A673 (cell line): ENCODE measurements around the gene TENT5A. TPM values are rescaled to one million over a fixed set of nuclear protein-coding genes. Genes with fewer than 3 reads are reported as not detected.

ENCODE experiments used
- BruUV-seq: library from RNA; stranded (reverse); fragments of 400-500 nt; replicated peaks from 2 replicates; lab custom pipeline; 2021; lab: Mats Ljungman, UMichigan
- CTCF ChIA-PET: fragments of 300-600 bp; sonication (Branson Sonifier 250); formaldehyde crosslinking; loops from one replicate; lab custom pipeline; 2022; ENCODE audit warnings: antibody characterized with exemption; lab: Charles Lee
- POLR2A ChIA-PET: fragments of 300-600 bp; sonication (Branson Sonifier 250); formaldehyde crosslinking; loops from one replicate; lab custom pipeline; 2022; ENCODE audit warnings: antibody characterized with exemption; ENCODE audit not compliant: low non-redundant PET; lab: Charles Lee
- DNase-seq: peaks from one replicate; pipeline ENCODE4 v3.0.0-alpha.2; 2015; ENCODE audit warnings: low spot score
- H3K27ac ChIP-seq: fragments of 200-600 bp; sonication (generic); 2 replicates; pipeline ENCODE4 v1.5.1; 2016; ENCODE audit warnings: mixed run types, low read depth, mild to moderate bottlenecking, mixed read lengths, antibody characterized with exemption, low read length; ENCODE audit not compliant: poor library complexity, severe bottlenecking
- H3K27me3 ChIP-seq: fragments of 200-600 bp; sonication (generic); replicated peaks from 2 replicates; pipeline ENCODE4 v1.6.1; 2017; ENCODE audit warnings: mixed run types, low read depth, mild to moderate bottlenecking, mixed read lengths, antibody characterized with exemption, low read length; ENCODE audit not compliant: insufficient read depth, poor library complexity
- H3K36me3 ChIP-seq: fragments of 200-600 bp; sonication (generic); 2 replicates; pipeline ENCODE4 v1.6.1; 2016; ENCODE audit warnings: mixed run types, mild to moderate bottlenecking, mixed read lengths, antibody characterized with exemption, low read length; ENCODE audit not compliant: insufficient read depth, poor library complexity, severe bottlenecking
- H3K4me1 ChIP-seq: fragments of 200-600 bp; sonication (generic); 2 replicates; pipeline ENCODE4 v1.6.1; 2017; ENCODE audit warnings: mixed run types, mild to moderate bottlenecking, mixed read lengths, antibody characterized with exemption, low read length; ENCODE audit not compliant: insufficient read depth, poor library complexity, severe bottlenecking
- H3K4me3 ChIP-seq: fragments of 200-600 bp; sonication (generic); 2 replicates; pipeline ENCODE4 v1.5.1; 2016; ENCODE audit warnings: low read depth, mixed run types, mild to moderate bottlenecking, mixed read lengths, low read length; ENCODE audit not compliant: poor library complexity, severe bottlenecking
- H3K9me3 ChIP-seq: fragments of 200-600 bp; sonication (generic); 2 replicates; pipeline ENCODE4 v1.6.1; 2016; ENCODE audit warnings: mixed run types, low read depth, mild to moderate bottlenecking, mixed read lengths, antibody characterized with exemption, low read length; ENCODE audit not compliant: poor library complexity, severe bottlenecking
- EZH2 ChIP-seq: fragments of 200-600 bp; sonication (generic); IDR thresholded peaks from 2 replicates; pipeline ENCODE4 v1.6.1; 2017; ENCODE audit warnings: borderline replicate concordance, low read depth, mild to moderate bottlenecking, mixed read lengths, antibody characterized with exemption, low read length; ENCODE audit not compliant: poor library complexity, severe bottlenecking
- intact Hi-C: fragments of 100-400 bp; cut with micrococcal nuclease; formaldehyde crosslinking; loops from one replicate; pipeline ENCODE4 v1.10.0; 2022; ENCODE audit not compliant: unreplicated experiment
- total RNA-seq: library from RNA; stranded (reverse); gene quantifications from 2 replicates; pipeline ENCODE4 v1.2.3, GENCODE V29; 2021
- TF ChIP-seq, protein P1 (sequence below): fragments of 300-800, 200-600 bp; sonication (generic); conservative IDR thresholded peaks from 2 replicates; pipeline ENCODE4 v1.5.1; 2017; ENCODE audit warnings: low read depth, mild to moderate bottlenecking, antibody characterized with exemption, low read length, moderate library complexity, mixed read lengths

The TENT5A gene
- total RNA-seq, 1 experiment from 2014 or later: 37.1 TPM

DNA sequence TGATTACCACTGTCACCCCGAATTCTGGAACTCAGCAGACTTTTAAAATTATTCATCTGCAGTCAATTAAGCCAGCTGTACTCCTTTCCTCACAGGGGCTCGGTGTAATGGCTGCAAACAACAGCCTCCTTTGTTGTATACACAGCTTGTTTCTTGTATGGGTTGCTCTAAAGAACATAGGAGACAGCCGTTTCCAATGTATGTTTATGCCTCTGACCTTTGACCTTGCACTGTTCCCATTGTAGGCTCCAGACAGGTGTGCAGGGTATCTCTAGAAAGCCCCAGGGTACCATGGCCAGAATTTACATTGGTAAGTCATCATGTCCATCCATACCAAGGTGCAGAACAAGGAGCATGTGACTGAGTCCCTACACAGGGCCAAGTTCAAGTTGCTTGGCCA, 11.5 kb upstream of the TENT5A start:
- H3K36me3 ChIP-seq: no peaks in the 10 kb centered on the region
- H3K4me1 ChIP-seq: peaks cover 41% of the 10 kb centered on the region
- BruUV-seq: no TSS peak
- ChIA-PET POLR2A (no interaction called here), CTCF (no interaction called here)
- no peak for DNase-seq
- TF ChIP-seq, protein P1, sequence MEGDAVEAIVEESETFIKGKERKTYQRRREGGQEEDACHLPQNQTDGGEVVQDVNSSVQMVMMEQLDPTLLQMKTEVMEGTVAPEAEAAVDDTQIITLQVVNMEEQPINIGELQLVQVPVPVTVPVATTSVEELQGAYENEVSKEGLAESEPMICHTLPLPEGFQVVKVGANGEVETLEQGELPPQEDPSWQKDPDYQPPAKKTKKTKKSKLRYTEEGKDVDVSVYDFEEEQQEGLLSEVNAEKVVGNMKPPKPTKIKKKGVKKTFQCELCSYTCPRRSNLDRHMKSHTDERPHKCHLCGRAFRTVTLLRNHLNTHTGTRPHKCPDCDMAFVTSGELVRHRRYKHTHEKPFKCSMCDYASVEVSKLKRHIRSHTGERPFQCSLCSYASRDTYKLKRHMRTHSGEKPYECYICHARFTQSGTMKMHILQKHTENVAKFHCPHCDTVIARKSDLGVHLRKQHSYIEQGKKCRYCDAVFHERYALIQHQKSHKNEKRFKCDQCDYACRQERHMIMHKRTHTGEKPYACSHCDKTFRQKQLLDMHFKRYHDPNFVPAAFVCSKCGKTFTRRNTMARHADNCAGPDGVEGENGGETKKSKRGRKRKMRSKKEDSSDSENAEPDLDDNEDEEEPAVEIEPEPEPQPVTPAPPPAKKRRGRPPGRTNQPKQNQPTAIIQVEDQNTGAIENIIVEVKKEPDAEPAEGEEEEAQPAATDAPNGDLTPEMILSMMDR: no peak
- intact Hi-C loops: no loop called here
- no peaks in the 10 kb centered on the region for H3K27me3 ChIP-seq
- H3K4me3 ChIP-seq: no peak overlapping the region
- H3K27ac ChIP-seq: no peak overlapping the region
- no peaks in the 10 kb centered on the region for H3K9me3 ChIP-seq

DNA sequence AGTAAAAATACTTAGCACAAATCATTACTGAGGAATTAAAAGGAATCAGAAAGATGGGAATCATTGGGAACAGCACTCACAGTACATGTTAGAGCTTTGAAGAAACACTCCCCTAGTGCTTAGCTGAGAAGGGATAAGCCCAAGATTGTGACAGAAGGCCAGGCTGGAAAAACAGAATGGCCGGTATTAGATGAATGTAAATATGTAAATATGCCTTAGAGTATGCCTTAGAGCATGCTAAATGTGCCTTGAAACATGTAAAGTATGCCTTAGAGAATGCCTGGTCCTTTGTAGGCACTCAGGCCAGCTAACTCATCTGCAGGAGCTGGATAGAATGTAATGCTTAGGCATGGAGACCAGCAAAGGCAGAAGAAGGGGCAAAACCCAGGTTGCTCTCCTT, 10.6 kb upstream of the TENT5A start:
- intact Hi-C loops: no loop called here
- CTCF ChIA-PET: no interaction called here

DNA sequence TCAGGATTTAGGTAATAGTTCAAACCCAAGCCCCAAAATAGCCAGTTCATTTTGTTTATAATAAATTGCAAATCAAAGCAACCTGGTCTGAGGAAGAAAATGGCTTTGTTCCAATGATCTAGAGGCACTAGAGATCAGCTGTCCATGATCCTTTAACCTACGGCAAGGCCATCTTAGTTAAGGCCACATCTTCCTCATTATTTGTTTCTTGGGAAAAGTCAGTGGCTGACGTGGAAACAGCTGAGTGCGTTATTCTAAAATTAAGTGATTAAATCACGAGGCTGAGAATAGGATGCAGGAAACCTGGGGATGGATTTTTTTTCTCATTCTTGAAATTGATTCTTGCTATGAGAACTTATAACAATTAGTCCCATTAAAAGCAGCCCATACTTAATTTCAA, 10.1 kb upstream of the TENT5A start:
- TF ChIP-seq EZH2: no peak
- TF ChIP-seq, protein P1: no peak
- Histone ChIP-seq H3K4me1 (peaks cover 38% of the 10 kb centered on the region), H3K4me3 (no peak overlapping the region), H3K9me3 (no peaks in the 10 kb centered on the region), H3K27me3 (no peaks in the 10 kb centered on the region), H3K27ac (no peak overlapping the region), H3K36me3 (no peaks in the 10 kb centered on the region)
- intact Hi-C loops: no loop called here
- CTCF ChIA-PET: no interaction called here
- no peak for DNase-seq
- POLR2A ChIA-PET: no interaction called here
- no TSS peak for BruUV-seq

More for the DNA sequence above, 10.6 kb upstream of the TENT5A start:
- BruUV-seq: no TSS peak
- peaks cover 41% of the 10 kb centered on the region for H3K4me1 ChIP-seq
- H3K9me3 ChIP-seq: no peaks in the 10 kb centered on the region
- no peaks in the 10 kb centered on the region for H3K27me3 ChIP-seq
- H3K27ac ChIP-seq: no peak overlapping the region
- no peaks in the 10 kb centered on the region for H3K36me3 ChIP-seq
- no peak overlapping the region for H3K4me3 ChIP-seq
- DNase-seq: no peak
- POLR2A ChIA-PET: no interaction called here
- TF ChIP-seq, protein P1: no peak
- no peak for TF ChIP-seq EZH2
